Upper lobe of left lung (tissue), 4 donors: Measurements from ENCODE around the gene BCAT1.

Source experiments
- EP300 ChIP-seq, 4 donors: sonication (generic); formaldehyde crosslinking; IDR thresholded peaks; one replicate each; pipeline ENCODE4 v1.5.1; 2017; ENCODE audit warnings: antibody characterized with exemption in 4 of 4, control low read depth in 2 of 4
- POLR2A ChIP-seq, 4 donors: fragments of 450-650 bp; IDR thresholded peaks; one replicate each; pipeline ENCODE4 v1.5.1; 2016 to 2017; ENCODE audit warnings: antibody characterized with exemption in 4 of 4, mild to moderate bottlenecking in 2 of 4
- POLR2AphosphoS5 ChIP-seq, 2 donors: sonication (generic); formaldehyde crosslinking; IDR thresholded peaks; one replicate each; pipeline ENCODE4 v1.5.1; 2017; ENCODE audit warnings: antibody characterized with exemption in 2 of 2
- TF ChIP-seq, protein P1 (sequence below), 6 experiments: fragments of 450-650 bp in 4 of 6; fragments of 200-600 bp in 2 of 6; sonication (generic) in 2 of 6; IDR thresholded peaks; one replicate each; pipeline ENCODE4 v1.5.1; 2016 to 2019; ENCODE audit warnings: antibody characterized with exemption in 6 of 6

DNA sequence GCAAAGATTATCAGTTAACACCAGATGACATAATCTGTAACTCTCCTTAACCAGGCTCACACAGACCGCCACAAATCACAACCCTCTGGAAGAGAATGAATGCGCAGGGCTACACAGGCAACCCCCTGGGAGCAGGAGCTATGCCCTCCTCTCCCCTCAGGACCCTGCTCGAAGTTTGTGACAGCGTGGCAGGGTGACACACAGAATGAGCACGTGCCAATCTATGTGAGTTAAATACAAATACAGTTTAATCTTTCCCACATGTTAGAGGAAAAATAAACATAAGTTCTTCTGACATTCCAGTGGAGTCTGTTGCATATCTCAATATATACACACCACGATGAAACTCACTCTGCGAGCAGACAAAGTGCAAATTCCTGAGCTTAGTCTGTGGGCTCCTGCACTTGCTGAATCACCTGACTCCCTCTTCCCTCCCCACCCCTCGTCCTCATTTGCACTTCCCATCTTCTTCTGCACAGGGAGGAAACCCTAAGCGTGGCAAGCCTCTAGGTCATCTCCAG, 37.6 kb downstream of the BCAT1 start:
- TF ChIP-seq, protein P1, sequence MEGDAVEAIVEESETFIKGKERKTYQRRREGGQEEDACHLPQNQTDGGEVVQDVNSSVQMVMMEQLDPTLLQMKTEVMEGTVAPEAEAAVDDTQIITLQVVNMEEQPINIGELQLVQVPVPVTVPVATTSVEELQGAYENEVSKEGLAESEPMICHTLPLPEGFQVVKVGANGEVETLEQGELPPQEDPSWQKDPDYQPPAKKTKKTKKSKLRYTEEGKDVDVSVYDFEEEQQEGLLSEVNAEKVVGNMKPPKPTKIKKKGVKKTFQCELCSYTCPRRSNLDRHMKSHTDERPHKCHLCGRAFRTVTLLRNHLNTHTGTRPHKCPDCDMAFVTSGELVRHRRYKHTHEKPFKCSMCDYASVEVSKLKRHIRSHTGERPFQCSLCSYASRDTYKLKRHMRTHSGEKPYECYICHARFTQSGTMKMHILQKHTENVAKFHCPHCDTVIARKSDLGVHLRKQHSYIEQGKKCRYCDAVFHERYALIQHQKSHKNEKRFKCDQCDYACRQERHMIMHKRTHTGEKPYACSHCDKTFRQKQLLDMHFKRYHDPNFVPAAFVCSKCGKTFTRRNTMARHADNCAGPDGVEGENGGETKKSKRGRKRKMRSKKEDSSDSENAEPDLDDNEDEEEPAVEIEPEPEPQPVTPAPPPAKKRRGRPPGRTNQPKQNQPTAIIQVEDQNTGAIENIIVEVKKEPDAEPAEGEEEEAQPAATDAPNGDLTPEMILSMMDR (IDR thresholded peaks at IDR 0.05), result no peak
- TF ChIP-seq POLR2A (IDR thresholded peaks at IDR 0.05) (no peak), POLR2AphosphoS5 (IDR thresholded peaks at IDR 0.05) (no peak), EP300 (IDR thresholded peaks at IDR 0.05) (no peak)
